HepG2 (cell line): ENCODE data around the gene ATP9A. TPM values are rescaled to one million over a fixed set of nuclear protein-coding genes. Genes with fewer than 3 reads are reported as not detected.

ENCODE experiments used
- ATAC-seq: fragments of 200-7000 bp; cut with Tn5 transposase; 3 replicates; pipeline ENCODE4 v1.9.1; 2020; ENCODE audit warnings: mild to moderate bottlenecking, moderate library complexity
- BruUV-seq: library from RNA; stranded (reverse); fragments of 400-500 nt; replicated peaks from 2 replicates; lab custom pipeline; 2021; lab: Mats Ljungman, UMichigan
- CTCF ChIA-PET: fragments of 300-600 bp; formaldehyde crosslinking; extraction: SDS; loops from one replicate; lab custom pipeline; 2021; ENCODE audit warnings: low total read pairs, inconsistent platforms, low intra/inter-chr PET ratio; lab: Yijun Ruan, JAX
- POLR2A ChIA-PET: fragments of 350-600 bp; sonication (Branson Sonifier 250); formaldehyde crosslinking; loops from one replicate; lab custom pipeline; 2020; ENCODE audit warnings: antibody characterized with exemption, inconsistent platforms; lab: Yijun Ruan, JAX
- DNase-seq: peaks from one replicate; pipeline ENCODE4 v3.0.0-alpha.2; 2015; ENCODE audit warnings: low spot score
- FAIRE-seq: peaks from 3 replicates; lab custom pipeline; 2011; peaks lifted over from hg19 to GRCh38; lab: Jason Lieb, UNC
- H2AFZ ChIP-seq: one replicate; pipeline ENCODE4 v1.6.1; 2011; ENCODE audit warnings: low read length, inconsistent platforms
- H3K27ac ChIP-seq: fragments of 300-600 bp; 3 replicates; pipeline ENCODE4 v1.8.0; 2011; ENCODE audit warnings: mixed run types, mild to moderate bottlenecking, mixed read lengths, low read length, inconsistent platforms; ENCODE audit not compliant: insufficient read depth; ENCODE audit errors: extremely low read length
- H3K27me3 ChIP-seq, 2 experiments: fragments of 200-600 bp in 1 of 2; 2 replicates in 1 of 2; 3 replicates in 1 of 2; pipeline versions ENCODE4 v1.6.0 to v1.8.0; 2011; ENCODE audit warnings: low read length in 2 of 2, mild to moderate bottlenecking in 2 of 2, moderate library complexity in 2 of 2, inconsistent platforms in 1 of 2; ENCODE audit not compliant: insufficient read depth in 2 of 2, control insufficient read depth in 1 of 2
- H3K36me3 ChIP-seq, 2 experiments: fragments of 200-600 bp in 1 of 2; replicated peaks in 1 of 2; 2 replicates in 1 of 2; 3 replicates in 1 of 2; pipeline versions ENCODE4 v1.5.1 to v1.8.0; 2011; ENCODE audit warnings: low read length in 2 of 2, inconsistent platforms in 1 of 2; ENCODE audit not compliant: insufficient read depth in 2 of 2, control insufficient read depth in 1 of 2
- H3K4me1 ChIP-seq: 2 replicates; pipeline ENCODE4 v1.5.1; 2012; ENCODE audit warnings: low read length, inconsistent platforms; ENCODE audit not compliant: insufficient read depth
- H3K4me2 ChIP-seq: 2 replicates; pipeline ENCODE4 v1.6.0; 2011; ENCODE audit warnings: low read depth, low read length, inconsistent platforms
- H3K4me3 ChIP-seq, 3 experiments: fragments of 200-600 bp in 1 of 3; sonication (generic), shearing (Covaris generic) in 1 of 3; replicated peaks in 1 of 3; 2 replicates each; pipeline ENCODE4 v1.5.1; 2011 to 2016; ENCODE audit warnings: low read length in 3 of 3, inconsistent platforms in 2 of 3, low read depth in 2 of 3, mild to moderate bottlenecking in 2 of 3, control low read depth in 1 of 3, mixed read lengths in 1 of 3; ENCODE audit not compliant: insufficient read depth in 1 of 3
- H3K79me2 ChIP-seq: one replicate; pipeline ENCODE4 v1.6.1; 2011; ENCODE audit warnings: low read length, inconsistent platforms; ENCODE audit not compliant: insufficient read depth
- H3K9ac ChIP-seq: 2 replicates; pipeline ENCODE4 v1.6.0; 2011; ENCODE audit warnings: mild to moderate bottlenecking, low read depth, low read length, inconsistent platforms; ENCODE audit not compliant: insufficient read depth
- H3K9me3 ChIP-seq: 2 replicates; pipeline ENCODE4 v1.5.1; 2012; ENCODE audit warnings: mild to moderate bottlenecking, low read length
- H4K20me1 ChIP-seq: 2 replicates; pipeline ENCODE4 v1.6.0; 2011; ENCODE audit warnings: inconsistent platforms, mild to moderate bottlenecking, low read length, moderate library complexity; ENCODE audit not compliant: insufficient read depth
- HNF4G ChIP-seq, 2 experiments: sonication (generic) in 1 of 2; formaldehyde crosslinking in 1 of 2; IDR thresholded peaks; 2 replicates each; pipeline versions ENCODE4 v1.4.0 to v1.6.1; 2011 to 2020; ENCODE audit warnings: borderline replicate concordance in 2 of 2, low read depth in 2 of 2, mild to moderate bottlenecking in 2 of 2, low read length in 1 of 2, missing genetic modification reagents in 1 of 2, moderate library complexity in 1 of 2
- JUNB ChIP-seq: sonication (generic); formaldehyde crosslinking; IDR thresholded peaks from 2 replicates; pipeline ENCODE4 v1.8.0; 2022; ENCODE audit warnings: missing genetic modification reagents, mild to moderate bottlenecking, borderline replicate concordance
- SOX5 ChIP-seq: IDR thresholded peaks from 2 replicates; pipeline ENCODE4 v1.6.1; 2016; ENCODE audit warnings: borderline replicate concordance
- ZNF224 ChIP-seq: sonication (generic); formaldehyde crosslinking; IDR thresholded peaks from 2 replicates; pipeline ENCODE4 v1.5.0; 2020; ENCODE audit warnings: mild to moderate bottlenecking, missing genetic modification reagents
- ZNF282 ChIP-seq: fragments of 450-650 bp; IDR thresholded peaks from 2 replicates; pipeline ENCODE4 v1.6.1; 2018; ENCODE audit not compliant: partially characterized antibody
- ZNF687 ChIP-seq: sonication (generic); formaldehyde crosslinking; IDR thresholded peaks from 2 replicates; pipeline ENCODE4 v1.5.1; 2020; ENCODE audit warnings: mild to moderate bottlenecking, missing genetic modification reagents, moderate library complexity
- WGBS: methylation state at CpG from one replicate; pipeline ENCODE4 v1.1.6; 2017; ENCODE audit warnings: low lambda C conversion rate; 5-methylcytosine and 5-hydroxymethylcytosine counted together
- in situ Hi-C: cut with HindIII; loops from 2 replicates; pipeline ENCODE4 v1.10.0; 2017; ENCODE audit warnings: low pct_unique_long_range_greater_than_20kb; ENCODE audit not compliant: extremely low pct_ligation_motif_present
- intact Hi-C: fragments of 100-400 bp; cut with micrococcal nuclease; formaldehyde crosslinking; loops from one replicate; pipeline ENCODE4 v1.10.0; 2022; ENCODE audit not compliant: unreplicated experiment
- polyA plus RNA-seq, 8 experiments: library from polyadenylated mRNA; depleted of rRNA in 3 of 8; stranded (reverse) in 7 of 8; unstranded in 1 of 8; fragments of >200 nt; fragmentation: Illumina TruSeq in 4 of 8; extraction: Trizol in 4 of 8; gene quantifications; 2 replicates each; pipeline versions ENCODE4 v1.2.1 to v1.2.3, GENCODE V29; 2011 to 2016; ENCODE audit warnings: low read depth in 4 of 8, missing spikeins in 1 of 8, mixed read lengths in 1 of 8; ENCODE audit not compliant: insufficient read depth in 1 of 8
- total RNA-seq, 5 experiments: library from RNA; depleted of rRNA; stranded (reverse); fragments of >200 nt; fragmentation: Illumina TruSeq; extraction: Trizol; gene quantifications; 2 replicates each; pipeline ENCODE4 v1.2.3, GENCODE V29; 2016; ENCODE audit warnings: low read depth in 1 of 5

Gene ATP9A
- total and polyA plus RNA-seq, 2 of the 13 experiments (the other 11 are each of a cell fraction or from before 2014, with no cell fraction given): 11.8 to 18.5 TPM

- TF ChIP-seq HNF4G (IDR thresholded peaks at IDR 0.05; ENCODE audit: borderline replicate concordance, low read depth, low read length): peak; percentile 25; the same call in 1 of the 2 replicates
- TF ChIP-seq HNF4G (CRISPR knock-in tag; IDR thresholded peaks at IDR 0.05; ENCODE audit: borderline replicate concordance, low read depth): no peak
Observed at GRCh38 chr20:51653226-51653625, 115.0 kb downstream of the ATP9A start (continued).

- no peak for FAIRE-seq
- intact Hi-C loops (no loop called here), in situ Hi-C loops (no loop called here)
Observed at GRCh38 chr20:51651921-51652549, 116.2 kb downstream of the ATP9A start.

More at GRCh38 chr20:51651921-51652549, 116.2 kb downstream of the ATP9A start:
- Histone ChIP-seq H3K27me3 (no peaks in the 10 kb centered on the region), H3K9ac (no peak overlapping the region), H3K9me3 (no peaks in the 10 kb centered on the region), H3K27ac (no peak overlapping the region), H4K20me1 (no peaks in the 10 kb centered on the region), H3K36me3 (peaks cover 6 to 9% of the 10 kb centered on the region in 2 experiments; a peak in 3 of 5 replicates), H2AFZ (no peak overlapping the region), H3K4me1 (peaks cover 39% of the 10 kb centered on the region), H3K79me2 (no peaks in the 10 kb centered on the region), H3K4me2 (no peak overlapping the region), H3K4me3 (no peak overlapping the region)
- BruUV-seq: no TSS peak
- POLR2A ChIA-PET: no interaction called here
- ATAC-seq (no peak), DNase-seq (no peak)
- CTCF ChIA-PET: no interaction called here
- 98% methylated on average over 12 of the region's 12 CpGs for WGBS
- TF ChIP-seq ZNF224: 0 out of 2 replicates have a peak, but pooled peaks have one; percentile 43
- no peak for TF ChIP-seq ZNF687 (CRISPR knock-in tag)
- TF ChIP-seq JUNB (CRISPR knock-in tag): no peak
- no peak for TF ChIP-seq SOX5 (CRISPR knock-in tag)
- no peak for TF ChIP-seq ZNF282
